ENCODE results near the gene SLC7A9.

SLC7A9 gene

GRCh38 chr19:32880622-32881021 lies 11.1 kb upstream of the SLC7A9 start:
- Histone ChIP-seq H3K27me3 (ENCODE audit: control insufficient read depth, insufficient read depth, low read length) (no peaks in the 10 kb centered on the region), H3K4me3 (ENCODE audit: low read depth, low read length) (no peak overlapping the region), H3K9ac (ENCODE audit: low read depth, low read length) (no peak overlapping the region), H3K9me3 (ENCODE audit: control insufficient read depth, insufficient read depth, low read length) (no peaks in the 10 kb centered on the region), H3K4me1 (ENCODE audit: control insufficient read depth, insufficient read depth, low read length) (no peaks in the 10 kb centered on the region), H3K36me3 (ENCODE audit: control insufficient read depth, insufficient read depth, low read length) (no peaks in the 10 kb centered on the region)

- H3K9ac ChIP-seq (ENCODE audit: low read depth, low read length): no peak overlapping the region
- no peaks in the 10 kb centered on the region for H3K4me1 ChIP-seq (ENCODE audit: control insufficient read depth, insufficient read depth, low read length)
- H3K36me3 ChIP-seq (ENCODE audit: control insufficient read depth, insufficient read depth, low read length): no peaks in the 10 kb centered on the region
- H3K4me3 ChIP-seq (ENCODE audit: low read depth, low read length): no peak overlapping the region
- H3K9me3 ChIP-seq (ENCODE audit: control insufficient read depth, insufficient read depth, low read length): no peaks in the 10 kb centered on the region
- H3K27me3 ChIP-seq (ENCODE audit: control insufficient read depth, insufficient read depth, low read length): no peaks in the 10 kb centered on the region
Measured at GRCh38 chr19:32879741-32880140, 10.2 kb upstream of the SLC7A9 start.

- no peak overlapping the region for H3K4me3 ChIP-seq (ENCODE audit: low read depth, low read length)
- H3K4me1 ChIP-seq (ENCODE audit: control insufficient read depth, insufficient read depth, low read length): no peaks in the 10 kb centered on the region
- H3K36me3 ChIP-seq (ENCODE audit: control insufficient read depth, insufficient read depth, low read length): no peaks in the 10 kb centered on the region
- no peaks in the 10 kb centered on the region for H3K9me3 ChIP-seq (ENCODE audit: control insufficient read depth, insufficient read depth, low read length)
- no peak overlapping the region for H3K9ac ChIP-seq (ENCODE audit: low read depth, low read length)
- no peaks in the 10 kb centered on the region for H3K27me3 ChIP-seq (ENCODE audit: control insufficient read depth, insufficient read depth, low read length)
Measured at GRCh38 chr19:32878988-32879387, 9.4 kb upstream of the SLC7A9 start.

- Histone ChIP-seq H3K9me3 (ENCODE audit: control insufficient read depth, insufficient read depth, low read length) (no peaks in the 10 kb centered on the region), H3K9ac (ENCODE audit: low read depth, low read length) (no peak overlapping the region), H3K4me3 (ENCODE audit: low read depth, low read length) (no peak overlapping the region), H3K27me3 (ENCODE audit: control insufficient read depth, insufficient read depth, low read length) (no peaks in the 10 kb centered on the region), H3K4me1 (ENCODE audit: control insufficient read depth, insufficient read depth, low read length) (no peaks in the 10 kb centered on the region), H3K36me3 (ENCODE audit: control insufficient read depth, insufficient read depth, low read length) (no peaks in the 10 kb centered on the region)
Measured at GRCh38 chr19:32877977-32878745, 8.6 kb upstream of the SLC7A9 start.

- Histone ChIP-seq H3K9ac (ENCODE audit: low read depth, low read length) (no peak overlapping the region), H3K27me3 (ENCODE audit: control insufficient read depth, insufficient read depth, low read length) (no peaks in the 10 kb centered on the region), H3K4me3 (ENCODE audit: low read depth, low read length) (no peak overlapping the region), H3K36me3 (ENCODE audit: control insufficient read depth, insufficient read depth, low read length) (no peaks in the 10 kb centered on the region), H3K9me3 (ENCODE audit: control insufficient read depth, insufficient read depth, low read length) (no peaks in the 10 kb centered on the region), H3K4me1 (ENCODE audit: control insufficient read depth, insufficient read depth, low read length) (no peaks in the 10 kb centered on the region)
Measured at GRCh38 chr19:32877323-32877912, 7.9 kb upstream of the SLC7A9 start.

GRCh38 chr19:32876919-32877285 lies 7.3 kb upstream of the SLC7A9 start:
- Histone ChIP-seq H3K27me3 (ENCODE audit: control insufficient read depth, insufficient read depth, low read length) (no peaks in the 10 kb centered on the region), H3K9ac (ENCODE audit: low read depth, low read length) (no peak overlapping the region), H3K4me3 (ENCODE audit: low read depth, low read length) (no peak overlapping the region), H3K36me3 (ENCODE audit: control insufficient read depth, insufficient read depth, low read length) (no peaks in the 10 kb centered on the region), H3K9me3 (ENCODE audit: control insufficient read depth, insufficient read depth, low read length) (no peaks in the 10 kb centered on the region), H3K4me1 (ENCODE audit: control insufficient read depth, insufficient read depth, low read length) (no peaks in the 10 kb centered on the region)

GRCh38 chr19:32876236-32876918 lies 6.8 kb upstream of the SLC7A9 start:
- no peak overlapping the region for H3K4me3 ChIP-seq (ENCODE audit: low read depth, low read length)
- H3K36me3 ChIP-seq (ENCODE audit: control insufficient read depth, insufficient read depth, low read length): no peaks in the 10 kb centered on the region
- H3K4me1 ChIP-seq (ENCODE audit: control insufficient read depth, insufficient read depth, low read length): no peaks in the 10 kb centered on the region
- H3K9ac ChIP-seq (ENCODE audit: low read depth, low read length): no peak overlapping the region
- H3K9me3 ChIP-seq (ENCODE audit: control insufficient read depth, insufficient read depth, low read length): no peaks in the 10 kb centered on the region
- H3K27me3 ChIP-seq (ENCODE audit: control insufficient read depth, insufficient read depth, low read length): no peaks in the 10 kb centered on the region

- Histone ChIP-seq H3K4me3 (ENCODE audit: low read depth, low read length) (no peak overlapping the region), H3K36me3 (ENCODE audit: control insufficient read depth, insufficient read depth, low read length) (no peaks in the 10 kb centered on the region), H3K9ac (ENCODE audit: low read depth, low read length) (no peak overlapping the region), H3K9me3 (ENCODE audit: control insufficient read depth, insufficient read depth, low read length) (no peaks in the 10 kb centered on the region), H3K27me3 (ENCODE audit: control insufficient read depth, insufficient read depth, low read length) (no peaks in the 10 kb centered on the region), H3K4me1 (ENCODE audit: control insufficient read depth, insufficient read depth, low read length) (no peaks in the 10 kb centered on the region)
Measured at GRCh38 chr19:32875428-32875827, 5.9 kb upstream of the SLC7A9 start.

GRCh38 chr19:32874605-32875004 lies 5.0 kb upstream of the SLC7A9 start:
- Histone ChIP-seq H3K36me3 (ENCODE audit: control insufficient read depth, insufficient read depth, low read length) (no peaks in the 10 kb centered on the region), H3K27me3 (ENCODE audit: control insufficient read depth, insufficient read depth, low read length) (no peaks in the 10 kb centered on the region), H3K9me3 (ENCODE audit: control insufficient read depth, insufficient read depth, low read length) (no peaks in the 10 kb centered on the region), H3K4me1 (ENCODE audit: control insufficient read depth, insufficient read depth, low read length) (no peaks in the 10 kb centered on the region), H3K4me3 (ENCODE audit: low read depth, low read length) (no peak overlapping the region), H3K9ac (ENCODE audit: low read depth, low read length) (no peak overlapping the region)

GRCh38 chr19:32873247-32873959 lies 3.8 kb upstream of the SLC7A9 start:
- no peak overlapping the region for H3K4me3 ChIP-seq (ENCODE audit: low read depth, low read length)
- H3K9ac ChIP-seq (ENCODE audit: low read depth, low read length): no peak overlapping the region
- no peaks in the 10 kb centered on the region for H3K9me3 ChIP-seq (ENCODE audit: control insufficient read depth, insufficient read depth, low read length)
- no peaks in the 10 kb centered on the region for H3K36me3 ChIP-seq (ENCODE audit: control insufficient read depth, insufficient read depth, low read length)
- no peaks in the 10 kb centered on the region for H3K4me1 ChIP-seq (ENCODE audit: control insufficient read depth, insufficient read depth, low read length)
- H3K27me3 ChIP-seq (ENCODE audit: control insufficient read depth, insufficient read depth, low read length): no peaks in the 10 kb centered on the region

- Histone ChIP-seq H3K9ac (ENCODE audit: low read depth, low read length) (no peak overlapping the region), H3K4me3 (ENCODE audit: low read depth, low read length) (no peak overlapping the region), H3K27me3 (ENCODE audit: control insufficient read depth, insufficient read depth, low read length) (no peaks in the 10 kb centered on the region), H3K9me3 (ENCODE audit: control insufficient read depth, insufficient read depth, low read length) (no peaks in the 10 kb centered on the region), H3K4me1 (ENCODE audit: control insufficient read depth, insufficient read depth, low read length) (no peaks in the 10 kb centered on the region), H3K36me3 (ENCODE audit: control insufficient read depth, insufficient read depth, low read length) (no peaks in the 10 kb centered on the region)
Measured at GRCh38 chr19:32872391-32872790, 2.8 kb upstream of the SLC7A9 start.
